ENCODE results near the gene DCTN3. TPM values are rescaled to one million over a fixed set of nuclear protein-coding genes. Genes with fewer than 3 reads are reported as not detected.

DCTN3 gene
- total and polyA plus RNA-seq, 9 of the 15 experiments (the other 6 are each of a cell fraction or from before 2014, with no cell fraction given): 11.0 to 51.0 (median 41.9) TPM

DNA sequence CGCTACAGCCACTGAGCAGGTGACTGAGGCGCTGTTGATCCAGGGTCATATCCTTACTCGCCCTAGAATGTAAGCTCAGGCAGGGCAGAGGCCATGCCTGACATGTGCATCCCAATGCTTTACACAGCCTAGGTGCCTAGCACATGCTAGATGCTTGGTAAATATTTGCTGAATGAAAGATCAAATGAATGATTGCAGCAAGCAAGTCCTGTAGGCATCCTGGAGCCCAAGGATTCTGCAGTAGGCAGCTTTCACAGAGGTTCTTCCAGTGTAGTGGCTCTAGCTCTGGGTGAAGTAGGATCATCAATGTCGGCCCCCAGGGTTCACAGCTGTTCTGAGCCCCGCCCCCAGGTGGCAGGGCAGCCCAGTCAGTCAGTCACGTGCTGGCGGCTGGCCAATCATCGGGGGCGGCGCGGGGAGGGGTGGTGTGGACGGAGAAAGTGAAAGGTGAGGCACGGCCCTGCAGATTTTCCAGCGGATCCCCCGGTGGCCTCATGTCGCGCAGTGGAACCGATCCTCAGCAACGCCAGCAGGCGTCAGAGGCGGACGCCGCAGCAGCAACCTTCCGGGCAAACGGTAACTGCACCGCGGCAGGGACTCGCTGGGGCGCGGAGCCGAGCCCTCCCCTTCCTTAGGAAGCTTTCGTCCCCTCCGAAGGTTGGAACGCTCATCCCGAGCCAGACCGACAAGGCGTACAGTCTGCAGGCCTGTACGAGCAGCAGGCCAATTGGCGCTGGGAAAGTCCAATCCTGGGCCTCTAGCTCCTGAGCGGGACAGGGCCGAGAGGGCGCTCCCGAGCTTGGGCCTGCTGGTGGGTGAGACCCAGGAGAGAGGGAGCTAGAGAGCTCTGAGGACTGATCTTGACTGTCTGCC lies 26.2 kb upstream of the DCTN3 start, which contains the start of gene GALT (continued):
- TF ChIP-seq TEAD1 (CRISPR knock-in tag; IDR thresholded peaks at IDR 0.05): peak in 1 of 2 experiments; percentile 19; a peak in 1 of 4 replicates
- TF ChIP-seq, protein P1, sequence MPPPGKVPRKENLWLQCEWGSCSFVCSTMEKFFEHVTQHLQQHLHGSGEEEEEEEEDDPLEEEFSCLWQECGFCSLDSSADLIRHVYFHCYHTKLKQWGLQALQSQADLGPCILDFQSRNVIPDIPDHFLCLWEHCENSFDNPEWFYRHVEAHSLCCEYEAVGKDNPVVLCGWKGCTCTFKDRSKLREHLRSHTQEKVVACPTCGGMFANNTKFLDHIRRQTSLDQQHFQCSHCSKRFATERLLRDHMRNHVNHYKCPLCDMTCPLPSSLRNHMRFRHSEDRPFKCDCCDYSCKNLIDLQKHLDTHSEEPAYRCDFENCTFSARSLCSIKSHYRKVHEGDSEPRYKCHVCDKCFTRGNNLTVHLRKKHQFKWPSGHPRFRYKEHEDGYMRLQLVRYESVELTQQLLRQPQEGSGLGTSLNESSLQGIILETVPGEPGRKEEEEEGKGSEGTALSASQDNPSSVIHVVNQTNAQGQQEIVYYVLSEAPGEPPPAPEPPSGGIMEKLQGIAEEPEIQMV (tag; conservative IDR thresholded peaks at IDR 0.05; ENCODE audit: low read depth): peak; percentile 34; the same call in 1 of the 2 replicates
- TF ChIP-seq, protein P2, sequence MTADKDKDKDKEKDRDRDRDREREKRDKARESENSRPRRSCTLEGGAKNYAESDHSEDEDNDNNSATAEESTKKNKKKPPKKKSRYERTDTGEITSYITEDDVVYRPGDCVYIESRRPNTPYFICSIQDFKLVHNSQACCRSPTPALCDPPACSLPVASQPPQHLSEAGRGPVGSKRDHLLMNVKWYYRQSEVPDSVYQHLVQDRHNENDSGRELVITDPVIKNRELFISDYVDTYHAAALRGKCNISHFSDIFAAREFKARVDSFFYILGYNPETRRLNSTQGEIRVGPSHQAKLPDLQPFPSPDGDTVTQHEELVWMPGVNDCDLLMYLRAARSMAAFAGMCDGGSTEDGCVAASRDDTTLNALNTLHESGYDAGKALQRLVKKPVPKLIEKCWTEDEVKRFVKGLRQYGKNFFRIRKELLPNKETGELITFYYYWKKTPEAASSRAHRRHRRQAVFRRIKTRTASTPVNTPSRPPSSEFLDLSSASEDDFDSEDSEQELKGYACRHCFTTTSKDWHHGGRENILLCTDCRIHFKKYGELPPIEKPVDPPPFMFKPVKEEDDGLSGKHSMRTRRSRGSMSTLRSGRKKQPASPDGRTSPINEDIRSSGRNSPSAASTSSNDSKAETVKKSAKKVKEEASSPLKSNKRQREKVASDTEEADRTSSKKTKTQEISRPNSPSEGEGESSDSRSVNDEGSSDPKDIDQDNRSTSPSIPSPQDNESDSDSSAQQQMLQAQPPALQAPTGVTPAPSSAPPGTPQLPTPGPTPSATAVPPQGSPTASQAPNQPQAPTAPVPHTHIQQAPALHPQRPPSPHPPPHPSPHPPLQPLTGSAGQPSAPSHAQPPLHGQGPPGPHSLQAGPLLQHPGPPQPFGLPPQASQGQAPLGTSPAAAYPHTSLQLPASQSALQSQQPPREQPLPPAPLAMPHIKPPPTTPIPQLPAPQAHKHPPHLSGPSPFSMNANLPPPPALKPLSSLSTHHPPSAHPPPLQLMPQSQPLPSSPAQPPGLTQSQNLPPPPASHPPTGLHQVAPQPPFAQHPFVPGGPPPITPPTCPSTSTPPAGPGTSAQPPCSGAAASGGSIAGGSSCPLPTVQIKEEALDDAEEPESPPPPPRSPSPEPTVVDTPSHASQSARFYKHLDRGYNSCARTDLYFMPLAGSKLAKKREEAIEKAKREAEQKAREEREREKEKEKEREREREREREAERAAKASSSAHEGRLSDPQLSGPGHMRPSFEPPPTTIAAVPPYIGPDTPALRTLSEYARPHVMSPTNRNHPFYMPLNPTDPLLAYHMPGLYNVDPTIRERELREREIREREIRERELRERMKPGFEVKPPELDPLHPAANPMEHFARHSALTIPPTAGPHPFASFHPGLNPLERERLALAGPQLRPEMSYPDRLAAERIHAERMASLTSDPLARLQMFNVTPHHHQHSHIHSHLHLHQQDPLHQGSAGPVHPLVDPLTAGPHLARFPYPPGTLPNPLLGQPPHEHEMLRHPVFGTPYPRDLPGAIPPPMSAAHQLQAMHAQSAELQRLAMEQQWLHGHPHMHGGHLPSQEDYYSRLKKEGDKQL (CRISPR knock-in tag; IDR thresholded peaks at IDR 0.05; ENCODE audit: borderline replicate concordance): no peak
- TF ChIP-seq ZNF436 (CRISPR knock-in tag; IDR thresholded peaks at IDR 0.05): no peak
- TF ChIP-seq ZNF431 (CRISPR knock-in tag; IDR thresholded peaks at IDR 0.05): no peak
- no peak for TF ChIP-seq ZC3H4 (CRISPR knock-in tag; IDR thresholded peaks at IDR 0.05; ENCODE audit: borderline replicate concordance)
- 0 out of 2 replicates have a peak, but pooled peaks have one; percentile 40 for TF ChIP-seq DIDO1 (tag; IDR thresholded peaks at IDR 0.05; ENCODE audit: low read depth)

All from K562 (cell line).